Measurements from ENCODE around the gene THSD7B.

Gene THSD7B

GRCh38 chr2:137659616-137660015, 894.3 kb downstream of the THSD7B start:
- DNase-seq (ENCODE audit: low spot score), result no peak
- TF ChIP-seq CTCF (IDR thresholded peaks at IDR 0.05; ENCODE audit: extremely low read depth, missing control alignments), result no peak

- no peak for DNase-seq (ENCODE audit: low spot score)
- no peak for TF ChIP-seq CTCF (IDR thresholded peaks at IDR 0.05; ENCODE audit: extremely low read depth, missing control alignments)
Observed at GRCh38 chr2:137670111-137670510, 904.8 kb downstream of the THSD7B start.

DNA sequence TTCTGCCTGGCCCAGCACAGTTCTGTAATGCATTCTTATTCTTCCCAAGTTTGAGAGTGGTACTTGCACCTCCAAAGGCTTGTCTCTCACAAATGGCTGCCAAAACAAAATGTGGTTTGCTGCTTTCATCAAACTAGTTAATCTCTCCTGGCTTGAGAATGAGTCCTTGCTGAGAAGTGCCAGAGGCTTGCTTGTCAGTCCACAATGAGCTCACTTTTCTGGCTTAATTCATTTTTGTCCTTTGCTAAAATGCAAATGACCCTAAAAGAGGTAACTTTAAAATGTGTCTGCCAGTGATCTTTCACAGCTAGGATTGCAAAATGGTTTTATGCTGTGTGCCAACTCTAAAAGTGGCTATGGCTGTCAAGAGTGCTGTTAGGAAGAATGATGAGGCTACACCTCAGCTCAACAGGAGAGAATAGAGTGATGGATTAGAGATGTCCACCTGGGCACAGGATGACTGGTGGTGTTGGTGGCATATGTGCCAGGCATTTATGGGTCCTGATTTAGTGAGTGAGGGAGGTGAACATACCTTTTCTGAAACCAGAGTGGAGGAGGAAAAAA, 907.7 kb downstream of the THSD7B start:
- TF ChIP-seq CTCF (IDR thresholded peaks at IDR 0.05; ENCODE audit: extremely low read depth, missing control alignments), result no peak
- DNase-seq (ENCODE audit: low spot score), result no peak

DNA sequence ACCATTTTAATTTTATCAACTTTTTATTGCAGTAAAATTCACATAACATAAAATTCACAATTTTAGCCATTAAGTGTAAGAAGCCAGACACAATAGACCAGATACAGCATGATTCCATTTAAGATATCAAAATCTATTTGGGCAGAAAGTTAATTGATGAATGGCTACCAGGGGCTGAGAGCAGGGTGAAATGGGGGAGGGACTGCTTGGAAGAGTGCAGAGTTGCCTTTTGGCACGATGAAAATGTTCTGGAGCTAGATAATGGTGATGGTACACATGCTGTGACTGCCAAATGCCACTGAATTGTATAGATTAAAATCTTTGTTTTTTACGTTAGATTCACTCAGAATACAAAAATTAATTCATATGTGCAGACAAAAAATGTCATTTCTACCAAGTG, 909.6 kb downstream of the THSD7B start:
- no peak for DNase-seq (ENCODE audit: low spot score)
- no peak for TF ChIP-seq CTCF (IDR thresholded peaks at IDR 0.05; ENCODE audit: extremely low read depth, missing control alignments)

GRCh38 chr2:137675584-137676327, 910.4 kb downstream of the THSD7B start:
- DNase-seq (ENCODE audit: low spot score), result no peak
- TF ChIP-seq CTCF (IDR thresholded peaks at IDR 0.05; ENCODE audit: extremely low read depth, missing control alignments), result no peak

- no peak for TF ChIP-seq CTCF (IDR thresholded peaks at IDR 0.05; ENCODE audit: extremely low read depth, missing control alignments)
- DNase-seq (ENCODE audit: low spot score), result no peak
Observed at GRCh38 chr2:137676346-137676745, 911.0 kb downstream of the THSD7B start.

DNA sequence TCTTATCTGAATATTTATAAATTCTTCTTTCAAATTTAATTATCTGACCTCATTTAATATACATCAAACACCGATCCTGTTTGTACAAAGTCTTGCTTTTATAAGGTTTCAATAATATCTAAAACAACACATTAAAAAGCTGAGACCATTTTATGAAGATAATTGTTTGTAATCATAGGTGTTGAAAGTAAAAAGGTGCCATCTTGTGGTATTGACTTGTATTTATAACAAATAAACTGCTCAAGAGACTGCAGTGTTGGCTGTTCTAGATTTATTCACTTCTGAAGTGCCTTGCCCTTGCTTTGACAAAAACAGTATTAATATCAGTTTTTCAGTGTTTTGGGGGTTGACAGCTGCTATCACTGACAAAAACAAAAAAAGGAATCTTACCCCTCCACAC, 912.1 kb downstream of the THSD7B start:
- DNase-seq (ENCODE audit: low spot score), result no peak
- no peak for TF ChIP-seq CTCF (IDR thresholded peaks at IDR 0.05; ENCODE audit: extremely low read depth, missing control alignments)

All from GM20000 (cell line).